ENCODE measurements around the gene GPR22. TPM values are rescaled to one million over a fixed set of nuclear protein-coding genes. Genes with fewer than 3 reads are reported as not detected.

The GPR22 gene
- total and polyA plus RNA-seq, 10 of the 15 experiments (the other 5 are each of a cell fraction or from before 2014, with no cell fraction given), result 0.11 to 0.71 (median 0.47) TPM; not detected in 6

GRCh38 chr7:107439025-107439424 is 30.8 kb upstream of the GPR22 start (continued):
- no peak for TF ChIP-seq BCLAF1 (IDR thresholded peaks at IDR 0.05)

GRCh38 chr7:107441581-107442422 is 28.1 kb upstream of the GPR22 start:
- POLR2A ChIA-PET, result no interaction called here
- SMC1A ChIA-PET (ENCODE audit: uncharacterized antibody, unreplicated experiment), result interaction anchor here (1.5 kb wide), 1 partner anchor 8 kb away, joined by 3 read pairs; no protein-coding TSS in a partner anchor
- no peaks in the 10 kb centered on the region for H4K20me1 ChIP-seq (ENCODE audit: control insufficient read depth, insufficient read depth)

More at GRCh38 chr7:107441581-107442422, 28.1 kb upstream of the GPR22 start:
- Histone ChIP-seq H3K9ac (ENCODE audit: control insufficient read depth, insufficient read depth, low read length) (no peak overlapping the region), H3K4me2 (ENCODE audit: control insufficient read depth, insufficient read depth) (no peak overlapping the region), H3K79me2 (ENCODE audit: control insufficient read depth, insufficient read depth, low read length) (no peaks in the 10 kb centered on the region), H3K9me3 (replicated peaks; ENCODE audit: control insufficient read depth, insufficient read depth, low read length) (peaks cover 2% of the 10 kb centered on the region; the same call in 1 of the 3 replicates), H2AFZ (ENCODE audit: control insufficient read depth, low read depth, low read length) (no peak overlapping the region), H3K27ac (ENCODE audit: control insufficient read depth, insufficient read depth) (no peak overlapping the region), H3K36me3 (ENCODE audit: control insufficient read depth in 2 of 2, insufficient read depth in 2 of 2, low read length in 1 of 2) (no peaks in the 10 kb centered on the region), H3K4me3 (no peak overlapping the region), H3K27me3 (replicated peaks in 1 of 2; ENCODE audit: control insufficient read depth in 2 of 2, insufficient read depth in 2 of 2, low read length in 1 of 2) (no peaks in the 10 kb centered on the region), H3K4me1 (ENCODE audit: control insufficient read depth, insufficient read depth, low read length) (no peaks in the 10 kb centered on the region)
- TF ChIP-seq EED (IDR thresholded peaks at IDR 0.05; ENCODE audit: low read depth) (no peak), PAX5 (IDR thresholded peaks at IDR 0.05; ENCODE audit: borderline replicate concordance, low read depth, low read length) (no peak)
- DNase-seq (ENCODE audit: low read depth, low spot score) (no peak), ATAC-seq (no peak), FAIRE-seq (no peak)
- intact Hi-C loops (cut with micrococcal nuclease; ENCODE audit: unreplicated experiment), result no loop called here
- RAD21 ChIA-PET (ENCODE audit: unreplicated experiment), result no interaction called here
- in situ Hi-C loops (cut with MboI), result no loop called here
- CTCF ChIA-PET, result interaction anchor here (0.7 kb wide), 1 partner anchor 61 kb away, joined by 3 read pairs; no protein-coding TSS in a partner anchor
- BruUV-seq (replicated peaks), result no TSS peak

All from GM12878 (cell line).